Neural cell (in vitro differentiated cells): Measurements from ENCODE around the gene ATRAID. TPM values are rescaled to one million over a fixed set of nuclear protein-coding genes. Genes with fewer than 3 reads are reported as not detected.

Source experiments
- H2AFZ ChIP-seq: fragments of 200-600, 300-800 bp; sonication (generic), shearing (Covaris generic); 2 replicates; pipeline ENCODE4 v1.6.0; 2014; ENCODE audit warnings: low read depth, mild to moderate bottlenecking, antibody characterized with exemption, low read length, moderate library complexity
- H3F3A ChIP-seq: fragments of 200-600 bp; shearing (Covaris generic); 2 replicates; pipeline ENCODE4 v1.6.1; 2016; ENCODE audit warnings: mild to moderate bottlenecking, moderate library complexity, mixed read lengths, antibody characterized with exemption, low read length; ENCODE audit not compliant: insufficient read depth, poor library complexity, severe bottlenecking
- H3K27ac ChIP-seq: fragments of 200-600, 300-800 bp; sonication (generic), shearing (Covaris generic); 2 replicates; pipeline ENCODE4 v1.5.1; 2014; ENCODE audit warnings: mild to moderate bottlenecking, low read length, moderate library complexity
- H3K27me3 ChIP-seq: fragments of 300-800, 200-600 bp; sonication (generic), shearing (Covaris generic); 2 replicates; pipeline ENCODE4 v1.6.0; 2014; ENCODE audit warnings: mild to moderate bottlenecking, low read depth, low read length, moderate library complexity; ENCODE audit not compliant: insufficient read depth
- H3K36me3 ChIP-seq: fragments of 300-800, 200-600 bp; sonication (generic), shearing (Covaris generic); 2 replicates; pipeline ENCODE4 v1.5.1; 2014; ENCODE audit warnings: mild to moderate bottlenecking, antibody characterized with exemption, low read length, moderate library complexity; ENCODE audit not compliant: insufficient read depth
- H3K4me2 ChIP-seq: fragments of 300-800, 200-600 bp; sonication (generic), shearing (Covaris generic); 2 replicates; pipeline ENCODE4 v1.6.0; 2014; ENCODE audit warnings: mild to moderate bottlenecking, low read length
- H3K4me3 ChIP-seq: fragments of 300-800, 200-600 bp; sonication (generic), shearing (Covaris generic); 2 replicates; pipeline ENCODE4 v1.5.1; 2014; ENCODE audit warnings: mild to moderate bottlenecking, low read length, moderate library complexity
- H3K79me2 ChIP-seq: fragments of 200-600 bp; shearing (Covaris generic); replicated peaks from 2 replicates; pipeline ENCODE4 v1.6.0; 2014; ENCODE audit warnings: mild to moderate bottlenecking, low read length, moderate library complexity; ENCODE audit not compliant: insufficient read depth
- H3K9ac ChIP-seq: fragments of 300-800, 200-600 bp; sonication (generic), shearing (Covaris generic); 2 replicates; pipeline ENCODE4 v1.6.1; 2016; ENCODE audit warnings: mild to moderate bottlenecking, low read length, mixed read lengths
- H3K9me2 ChIP-seq: fragments of 200-600 bp; shearing (Covaris generic); 2 replicates; pipeline ENCODE4 v1.6.1; 2016; ENCODE audit warnings: mild to moderate bottlenecking, low read length, mixed read lengths; ENCODE audit not compliant: insufficient read depth
- H3K9me3 ChIP-seq: fragments of 200-600, 300-800 bp; sonication (generic), shearing (Covaris generic); 2 replicates; pipeline ENCODE4 v1.6.1; 2016; ENCODE audit warnings: mild to moderate bottlenecking, mixed run types, low read length, moderate library complexity, mixed read lengths
- H4K20me1 ChIP-seq: fragments of 200-600 bp; shearing (Covaris generic); 2 replicates; pipeline ENCODE4 v1.6.1; 2016; ENCODE audit warnings: mild to moderate bottlenecking, mixed run types; ENCODE audit not compliant: insufficient read depth
- EP300 ChIP-seq: fragments of 450-650 bp; conservative IDR thresholded peaks from 2 replicates; pipeline ENCODE4 v1.6.1; 2014; ENCODE audit warnings: antibody characterized with exemption, mild to moderate bottlenecking, moderate library complexity; ENCODE audit not compliant: poor library complexity, severe bottlenecking
- EZH2 ChIP-seq: fragments of 200-600, 300-800 bp; shearing (Covaris generic), sonication (generic); IDR thresholded peaks from 2 replicates; pipeline ENCODE4 v1.6.1; 2014; ENCODE audit warnings: antibody characterized with exemption, low read length, borderline replicate concordance, mild to moderate bottlenecking; ENCODE audit not compliant: insufficient read depth, poor library complexity, severe bottlenecking
- MXI1 ChIP-seq: fragments of 450-650 bp; conservative IDR thresholded peaks from 2 replicates; pipeline ENCODE4 v1.6.1; 2014; ENCODE audit warnings: antibody characterized with exemption, mild to moderate bottlenecking; ENCODE audit not compliant: poor library complexity, severe bottlenecking
- POLR2AphosphoS5 ChIP-seq: IDR thresholded peaks from 2 replicates; pipeline ENCODE4 v1.6.1; 2012
- RAD21 ChIP-seq: fragments of 450-650 bp; conservative IDR thresholded peaks from 2 replicates; pipeline ENCODE4 v1.6.1; 2014; ENCODE audit warnings: antibody characterized with exemption, mild to moderate bottlenecking, moderate library complexity
- SMC3 ChIP-seq: fragments of 450-650 bp; conservative IDR thresholded peaks from 2 replicates; pipeline ENCODE4 v1.6.1; 2014; ENCODE audit warnings: antibody characterized with exemption, mild to moderate bottlenecking, moderate library complexity; ENCODE audit not compliant: poor library complexity
- TAF1 ChIP-seq: IDR thresholded peaks from 2 replicates; pipeline ENCODE4 v1.6.1; 2012; ENCODE audit warnings: low read depth
- polyA plus RNA-seq: library from polyadenylated mRNA; depleted of rRNA; stranded (reverse); fragments of >200 nt; gene quantifications from 2 replicates; pipeline ENCODE4 v1.2.3, GENCODE V29; 2014
- TF ChIP-seq, protein P1 (sequence below): IDR thresholded peaks from 2 replicates; pipeline ENCODE4 v1.6.1; 2012; ENCODE audit warnings: borderline replicate concordance
- TF ChIP-seq, protein P2 (sequence below): fragments of 450-650 bp; IDR thresholded peaks from 2 replicates; pipeline ENCODE4 v1.5.1; 2014; ENCODE audit warnings: antibody characterized with exemption, mild to moderate bottlenecking, moderate library complexity; ENCODE audit not compliant: poor library complexity, severe bottlenecking

The ATRAID gene
- polyA plus RNA-seq, 1 donor from 2014 or later, result 94.3 TPM

DNA sequence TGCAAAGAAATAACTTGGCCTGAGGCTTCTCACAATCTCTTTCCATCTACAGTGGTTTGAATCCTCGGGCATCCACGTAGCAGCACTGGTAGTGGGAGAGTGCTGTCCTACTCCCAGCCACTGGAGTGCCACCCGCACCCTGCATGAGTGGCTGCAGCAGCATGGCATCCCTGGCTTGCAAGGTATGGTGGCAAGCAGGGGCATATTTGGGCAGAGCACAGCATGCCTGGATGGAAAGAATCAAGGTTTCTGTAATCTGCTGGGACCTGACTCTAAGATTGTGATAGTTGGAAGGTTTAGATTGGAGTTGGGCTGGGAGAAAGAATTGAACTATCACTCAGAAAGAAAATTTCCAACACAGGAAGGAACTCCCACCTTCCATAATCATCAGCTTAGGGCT is 9.3 kb downstream of the ATRAID start:
- H3K9me3 ChIP-seq, result no peaks in the 10 kb centered on the region
- H3K4me2 ChIP-seq, result no peak overlapping the region
- TF ChIP-seq MXI1 (no peak), EZH2 (no peak), POLR2AphosphoS5 (no peak), EP300 (no peak), TAF1 (no peak), SMC3 (no peak), RAD21 (no peak)
- TF ChIP-seq, protein P1, sequence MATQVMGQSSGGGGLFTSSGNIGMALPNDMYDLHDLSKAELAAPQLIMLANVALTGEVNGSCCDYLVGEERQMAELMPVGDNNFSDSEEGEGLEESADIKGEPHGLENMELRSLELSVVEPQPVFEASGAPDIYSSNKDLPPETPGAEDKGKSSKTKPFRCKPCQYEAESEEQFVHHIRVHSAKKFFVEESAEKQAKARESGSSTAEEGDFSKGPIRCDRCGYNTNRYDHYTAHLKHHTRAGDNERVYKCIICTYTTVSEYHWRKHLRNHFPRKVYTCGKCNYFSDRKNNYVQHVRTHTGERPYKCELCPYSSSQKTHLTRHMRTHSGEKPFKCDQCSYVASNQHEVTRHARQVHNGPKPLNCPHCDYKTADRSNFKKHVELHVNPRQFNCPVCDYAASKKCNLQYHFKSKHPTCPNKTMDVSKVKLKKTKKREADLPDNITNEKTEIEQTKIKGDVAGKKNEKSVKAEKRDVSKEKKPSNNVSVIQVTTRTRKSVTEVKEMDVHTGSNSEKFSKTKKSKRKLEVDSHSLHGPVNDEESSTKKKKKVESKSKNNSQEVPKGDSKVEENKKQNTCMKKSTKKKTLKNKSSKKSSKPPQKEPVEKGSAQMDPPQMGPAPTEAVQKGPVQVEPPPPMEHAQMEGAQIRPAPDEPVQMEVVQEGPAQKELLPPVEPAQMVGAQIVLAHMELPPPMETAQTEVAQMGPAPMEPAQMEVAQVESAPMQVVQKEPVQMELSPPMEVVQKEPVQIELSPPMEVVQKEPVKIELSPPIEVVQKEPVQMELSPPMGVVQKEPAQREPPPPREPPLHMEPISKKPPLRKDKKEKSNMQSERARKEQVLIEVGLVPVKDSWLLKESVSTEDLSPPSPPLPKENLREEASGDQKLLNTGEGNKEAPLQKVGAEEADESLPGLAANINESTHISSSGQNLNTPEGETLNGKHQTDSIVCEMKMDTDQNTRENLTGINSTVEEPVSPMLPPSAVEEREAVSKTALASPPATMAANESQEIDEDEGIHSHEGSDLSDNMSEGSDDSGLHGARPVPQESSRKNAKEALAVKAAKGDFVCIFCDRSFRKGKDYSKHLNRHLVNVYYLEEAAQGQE, result no peak
- TF ChIP-seq, protein P2, sequence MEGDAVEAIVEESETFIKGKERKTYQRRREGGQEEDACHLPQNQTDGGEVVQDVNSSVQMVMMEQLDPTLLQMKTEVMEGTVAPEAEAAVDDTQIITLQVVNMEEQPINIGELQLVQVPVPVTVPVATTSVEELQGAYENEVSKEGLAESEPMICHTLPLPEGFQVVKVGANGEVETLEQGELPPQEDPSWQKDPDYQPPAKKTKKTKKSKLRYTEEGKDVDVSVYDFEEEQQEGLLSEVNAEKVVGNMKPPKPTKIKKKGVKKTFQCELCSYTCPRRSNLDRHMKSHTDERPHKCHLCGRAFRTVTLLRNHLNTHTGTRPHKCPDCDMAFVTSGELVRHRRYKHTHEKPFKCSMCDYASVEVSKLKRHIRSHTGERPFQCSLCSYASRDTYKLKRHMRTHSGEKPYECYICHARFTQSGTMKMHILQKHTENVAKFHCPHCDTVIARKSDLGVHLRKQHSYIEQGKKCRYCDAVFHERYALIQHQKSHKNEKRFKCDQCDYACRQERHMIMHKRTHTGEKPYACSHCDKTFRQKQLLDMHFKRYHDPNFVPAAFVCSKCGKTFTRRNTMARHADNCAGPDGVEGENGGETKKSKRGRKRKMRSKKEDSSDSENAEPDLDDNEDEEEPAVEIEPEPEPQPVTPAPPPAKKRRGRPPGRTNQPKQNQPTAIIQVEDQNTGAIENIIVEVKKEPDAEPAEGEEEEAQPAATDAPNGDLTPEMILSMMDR, result no peak
- no peaks in the 10 kb centered on the region for H3F3A ChIP-seq
- H3K9me2 ChIP-seq, result no peaks in the 10 kb centered on the region
- no peak overlapping the region for H2AFZ ChIP-seq
- H3K27me3 ChIP-seq, result no peaks in the 10 kb centered on the region
- no peak overlapping the region for H3K9ac ChIP-seq
- H4K20me1 ChIP-seq, result no peaks in the 10 kb centered on the region
- no peak overlapping the region for H3K27ac ChIP-seq
- no peak overlapping the region for H3K4me3 ChIP-seq
- H3K36me3 ChIP-seq, result no peaks in the 10 kb centered on the region
- H3K79me2 ChIP-seq, result no peaks in the 10 kb centered on the region

DNA sequence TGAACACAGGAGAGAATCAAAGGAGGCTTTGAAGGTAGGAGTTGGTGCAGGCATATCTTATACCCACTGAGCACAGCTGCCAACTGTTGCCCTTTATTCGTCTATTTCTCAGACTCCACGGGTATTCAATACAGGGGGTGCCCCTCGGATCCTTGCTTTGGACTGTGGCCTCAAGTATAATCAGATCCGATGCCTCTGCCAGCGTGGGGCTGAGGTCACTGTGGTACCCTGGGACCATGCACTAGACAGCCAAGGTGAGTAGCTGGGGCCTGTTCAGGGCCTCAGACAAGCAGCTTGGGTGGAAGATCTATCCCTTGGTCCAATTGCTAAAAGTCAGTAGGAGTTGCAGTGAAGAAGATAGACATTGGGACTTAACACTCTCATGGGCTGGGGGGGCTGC is 10.6 kb downstream of the ATRAID start:
- no peaks in the 10 kb centered on the region for H3K9me2 ChIP-seq
- no peaks in the 10 kb centered on the region for H3K9me3 ChIP-seq
- H3K27me3 ChIP-seq, result no peaks in the 10 kb centered on the region
- H3K36me3 ChIP-seq, result no peaks in the 10 kb centered on the region
- no peak overlapping the region for H3K4me3 ChIP-seq
- H3K79me2 ChIP-seq, result no peaks in the 10 kb centered on the region
- H3K9ac ChIP-seq, result no peak overlapping the region
- no peak overlapping the region for H2AFZ ChIP-seq
- H3F3A ChIP-seq, result no peaks in the 10 kb centered on the region
- TF ChIP-seq EP300 (no peak), SMC3 (no peak)
- TF ChIP-seq, protein P1, result no peak
- H3K27ac ChIP-seq, result no peak overlapping the region
- H3K4me2 ChIP-seq, result no peak overlapping the region
- no peaks in the 10 kb centered on the region for H4K20me1 ChIP-seq
